Mucosa of rectum (tissue), 2 donors: ENCODE results near the gene MCAT.

Experiments used
- H3K27ac ChIP-seq, 2 donors: one replicate each; pipeline ENCODE4 v1.7.0; 2013; ENCODE audit warnings: inconsistent platforms in 2 of 2, low read depth in 2 of 2, low read length in 2 of 2
- H3K27me3 ChIP-seq, 2 donors: one replicate each; pipeline ENCODE4 v1.7.0; 2013; ENCODE audit warnings: low read length in 2 of 2; ENCODE audit not compliant: control insufficient read depth in 2 of 2, insufficient read depth in 2 of 2
- H3K36me3 ChIP-seq, 2 donors: one replicate each; pipeline ENCODE4 v1.7.0; 2013; ENCODE audit warnings: low read length in 2 of 2; ENCODE audit not compliant: control insufficient read depth in 2 of 2, insufficient read depth in 2 of 2
- H3K4me1 ChIP-seq, 2 donors: one replicate each; pipeline ENCODE4 v1.7.0; 2013; ENCODE audit warnings: low read length in 2 of 2, mild to moderate bottlenecking in 1 of 2; ENCODE audit not compliant: control insufficient read depth in 2 of 2, insufficient read depth in 2 of 2
- H3K4me3 ChIP-seq, 2 donors: one replicate each; pipeline ENCODE4 v1.7.0; 2013; ENCODE audit warnings: low read length in 2 of 2
- H3K9ac ChIP-seq, 2 donors: one replicate each; pipeline ENCODE4 v1.7.0; 2013; ENCODE audit warnings: low read length in 2 of 2, low read depth in 1 of 2, mild to moderate bottlenecking in 1 of 2
- H3K9me3 ChIP-seq, 2 donors: one replicate each; pipeline ENCODE4 v1.7.0; 2013; ENCODE audit warnings: low read length in 2 of 2; ENCODE audit not compliant: control insufficient read depth in 2 of 2
- donor health status: healthy.
- donor health status: Normal muscosa, but diverticular disease.

Gene MCAT

GRCh38 chr22:43096420-43096819 is 46.8 kb downstream of the MCAT start:
- no peaks in the 10 kb centered on the region for H3K36me3 ChIP-seq
- H3K27me3 ChIP-seq, result no peaks in the 10 kb centered on the region
- H3K27ac ChIP-seq, result no peak overlapping the region
- H3K4me3 ChIP-seq, result no peak overlapping the region
- no peak overlapping the region for H3K9ac ChIP-seq
- peaks cover 0 to 5% of the 10 kb centered on the region in 2 donors for H3K4me1 ChIP-seq
- H3K9me3 ChIP-seq, result peaks cover 0 to 4% of the 10 kb centered on the region in 2 donors

GRCh38 chr22:43094551-43094950 is 48.6 kb downstream of the MCAT start:
- peaks cover 0 to 5% of the 10 kb centered on the region in 2 donors for H3K4me1 ChIP-seq
- H3K36me3 ChIP-seq, result no peaks in the 10 kb centered on the region
- H3K27me3 ChIP-seq, result no peaks in the 10 kb centered on the region
- H3K27ac ChIP-seq, result no peak overlapping the region
- no peak overlapping the region for H3K4me3 ChIP-seq
- H3K9ac ChIP-seq, result no peak overlapping the region
- H3K9me3 ChIP-seq, result peaks cover 0 to 4% of the 10 kb centered on the region in 2 donors

- Histone ChIP-seq H3K9ac (no peak overlapping the region), H3K27ac (no peak overlapping the region), H3K27me3 (no peaks in the 10 kb centered on the region), H3K36me3 (no peaks in the 10 kb centered on the region), H3K4me3 (no peak overlapping the region), H3K4me1 (peaks cover 0 to 7% of the 10 kb centered on the region in 2 donors), H3K9me3 (peaks cover 0 to 4% of the 10 kb centered on the region in 2 donors)
Observed at GRCh38 chr22:43094085-43094484, 49.1 kb downstream of the MCAT start.

- H3K27me3 ChIP-seq, result no peaks in the 10 kb centered on the region
- H3K4me1 ChIP-seq, result peaks cover 5 to 10% of the 10 kb centered on the region in 2 donors
- H3K36me3 ChIP-seq, result no peaks in the 10 kb centered on the region
- H3K27ac ChIP-seq, result no peak overlapping the region
- H3K9ac ChIP-seq, result no peak overlapping the region
- no peak overlapping the region for H3K4me3 ChIP-seq
- peaks cover 0 to 4% of the 10 kb centered on the region in 2 donors for H3K9me3 ChIP-seq
Observed at GRCh38 chr22:43092085-43092484, 51.1 kb downstream of the MCAT start.

GRCh38 chr22:43090130-43090789 is 52.9 kb downstream of the MCAT start:
- no peak overlapping the region for H3K27ac ChIP-seq
- H3K4me1 ChIP-seq, result peaks cover 18 to 20% of the 10 kb centered on the region in 2 donors
- H3K9ac ChIP-seq, result no peak overlapping the region
- no peaks in the 10 kb centered on the region for H3K36me3 ChIP-seq
- no peaks in the 10 kb centered on the region for H3K27me3 ChIP-seq
- no peak overlapping the region for H3K4me3 ChIP-seq
- H3K9me3 ChIP-seq, result no peaks in the 10 kb centered on the region

GRCh38 chr22:43088984-43089717 is 54.0 kb downstream of the MCAT start, which contains the start of gene TTLL1:
Gene TTLL1 (minus strand): TSS chr22:43089391. CDS start chr22:43075586, 13,805 bp downstream.
- Histone ChIP-seq H3K27me3 (no peaks in the 10 kb centered on the region), H3K27ac (peak within 1 kb of the TSS; percentile 63 to 74), H3K9ac (peak within 1 kb of the TSS; percentile 38 to 78), H3K4me1 (peaks cover 18% of the 10 kb centered on the region in 2 donors), H3K36me3 (no peaks in the 10 kb centered on the region), H3K9me3 (no peaks in the 10 kb centered on the region), H3K4me3 (peak within 1 kb of the TSS; percentile 79 to 94)

- Histone ChIP-seq H3K27ac (peak overlapping the region; percentile 63 to 74), H3K9ac (peak overlapping the region; percentile 38 to 78), H3K36me3 (no peaks in the 10 kb centered on the region), H3K4me3 (peak overlapping the region; percentile 79 to 94), H3K27me3 (no peaks in the 10 kb centered on the region), H3K9me3 (no peaks in the 10 kb centered on the region), H3K4me1 (peaks cover 15 to 18% of the 10 kb centered on the region in 2 donors)
Observed at GRCh38 chr22:43088627-43088983, 54.6 kb downstream of the MCAT start.

- H3K4me3 ChIP-seq, result no peak overlapping the region
- no peaks in the 10 kb centered on the region for H3K36me3 ChIP-seq
- peak overlapping the region in 1 of 2 donors; percentile 14 for H3K9ac ChIP-seq
- H3K27ac ChIP-seq, result peak overlapping the region; percentile 67 to 76
- peaks cover 15 to 18% of the 10 kb centered on the region in 2 donors for H3K4me1 ChIP-seq
- no peaks in the 10 kb centered on the region for H3K27me3 ChIP-seq
- H3K9me3 ChIP-seq, result no peaks in the 10 kb centered on the region
Observed at GRCh38 chr22:43085658-43086606, 57.3 kb downstream of the MCAT start.
